HepG2 (cell line): ENCODE measurements around the gene ARHGEF3. TPM values are rescaled to one million over a fixed set of nuclear protein-coding genes. Genes with fewer than 3 reads are reported as not detected.

ENCODE experiments used
- ATAC-seq: fragments of 200-7000 bp; cut with Tn5 transposase; 3 replicates; pipeline ENCODE4 v1.9.1; 2020; ENCODE audit warnings: mild to moderate bottlenecking, moderate library complexity
- BruUV-seq: library from RNA; stranded (reverse); fragments of 400-500 nt; replicated peaks from 2 replicates; lab custom pipeline; 2021; lab: Mats Ljungman, UMichigan
- CTCF ChIA-PET: fragments of 300-600 bp; formaldehyde crosslinking; extraction: SDS; loops from one replicate; lab custom pipeline; 2021; ENCODE audit warnings: low total read pairs, inconsistent platforms, low intra/inter-chr PET ratio; lab: Yijun Ruan, JAX
- POLR2A ChIA-PET: fragments of 350-600 bp; sonication (Branson Sonifier 250); formaldehyde crosslinking; loops from one replicate; lab custom pipeline; 2020; ENCODE audit warnings: antibody characterized with exemption, inconsistent platforms; lab: Yijun Ruan, JAX
- DNase-seq: peaks from one replicate; pipeline ENCODE4 v3.0.0-alpha.2; 2015; ENCODE audit warnings: low spot score
- FAIRE-seq: peaks from 3 replicates; lab custom pipeline; 2011; peaks lifted over from hg19 to GRCh38; lab: Jason Lieb, UNC
- H2AFZ ChIP-seq: one replicate; pipeline ENCODE4 v1.6.1; 2011; ENCODE audit warnings: low read length, inconsistent platforms
- H3K27ac ChIP-seq: fragments of 300-600 bp; 3 replicates; pipeline ENCODE4 v1.8.0; 2011; ENCODE audit warnings: mixed run types, mild to moderate bottlenecking, mixed read lengths, low read length, inconsistent platforms; ENCODE audit not compliant: insufficient read depth; ENCODE audit errors: extremely low read length
- H3K27me3 ChIP-seq, 2 experiments: fragments of 200-600 bp in 1 of 2; 2 replicates in 1 of 2; 3 replicates in 1 of 2; pipeline versions ENCODE4 v1.6.0 to v1.8.0; 2011; ENCODE audit warnings: low read length in 2 of 2, mild to moderate bottlenecking in 2 of 2, moderate library complexity in 2 of 2, inconsistent platforms in 1 of 2; ENCODE audit not compliant: insufficient read depth in 2 of 2, control insufficient read depth in 1 of 2
- H3K36me3 ChIP-seq, 2 experiments: fragments of 200-600 bp in 1 of 2; replicated peaks in 1 of 2; 2 replicates in 1 of 2; 3 replicates in 1 of 2; pipeline versions ENCODE4 v1.5.1 to v1.8.0; 2011; ENCODE audit warnings: low read length in 2 of 2, inconsistent platforms in 1 of 2; ENCODE audit not compliant: insufficient read depth in 2 of 2, control insufficient read depth in 1 of 2
- H3K4me1 ChIP-seq: 2 replicates; pipeline ENCODE4 v1.5.1; 2012; ENCODE audit warnings: low read length, inconsistent platforms; ENCODE audit not compliant: insufficient read depth
- H3K4me2 ChIP-seq: 2 replicates; pipeline ENCODE4 v1.6.0; 2011; ENCODE audit warnings: low read depth, low read length, inconsistent platforms
- H3K4me3 ChIP-seq, 3 experiments: fragments of 200-600 bp in 1 of 3; sonication (generic), shearing (Covaris generic) in 1 of 3; replicated peaks in 1 of 3; 2 replicates each; pipeline ENCODE4 v1.5.1; 2011 to 2016; ENCODE audit warnings: low read length in 3 of 3, inconsistent platforms in 2 of 3, low read depth in 2 of 3, mild to moderate bottlenecking in 2 of 3, control low read depth in 1 of 3, mixed read lengths in 1 of 3; ENCODE audit not compliant: insufficient read depth in 1 of 3
- H3K79me2 ChIP-seq: one replicate; pipeline ENCODE4 v1.6.1; 2011; ENCODE audit warnings: low read length, inconsistent platforms; ENCODE audit not compliant: insufficient read depth
- H3K9ac ChIP-seq: 2 replicates; pipeline ENCODE4 v1.6.0; 2011; ENCODE audit warnings: mild to moderate bottlenecking, low read depth, low read length, inconsistent platforms; ENCODE audit not compliant: insufficient read depth
- H3K9me3 ChIP-seq: 2 replicates; pipeline ENCODE4 v1.5.1; 2012; ENCODE audit warnings: mild to moderate bottlenecking, low read length
- H4K20me1 ChIP-seq: 2 replicates; pipeline ENCODE4 v1.6.0; 2011; ENCODE audit warnings: inconsistent platforms, mild to moderate bottlenecking, low read length, moderate library complexity; ENCODE audit not compliant: insufficient read depth
- CC2D1A ChIP-seq: sonication (generic); formaldehyde crosslinking; IDR thresholded peaks from 2 replicates; pipeline ENCODE4 v1.8.1; 2023; ENCODE audit warnings: mild to moderate bottlenecking, missing genetic modification reagents
- EP300 ChIP-seq, 3 experiments: sonication (generic) in 1 of 3; formaldehyde crosslinking in 1 of 3; IDR thresholded peaks; 2 replicates each; pipeline versions ENCODE4 v1.5.1 to v1.6.1; 2011 to 2020; ENCODE audit warnings: low read depth in 2 of 3, low read length in 2 of 3, borderline replicate concordance in 1 of 3, improper control_type of control experiment in 1 of 3, mild to moderate bottlenecking in 1 of 3, missing genetic modification reagents in 1 of 3, moderate library complexity in 1 of 3
- HES4 ChIP-seq: sonication (generic); formaldehyde crosslinking; IDR thresholded peaks from 2 replicates; pipeline ENCODE4 v1.9.0; 2021; ENCODE audit warnings: mild to moderate bottlenecking, missing genetic modification reagents, borderline replicate concordance
- HMGA1 ChIP-seq: sonication (generic); formaldehyde crosslinking; conservative IDR thresholded peaks from 2 replicates; pipeline ENCODE4 v1.4.0; 2020; ENCODE audit warnings: missing genetic modification reagents
- RBAK ChIP-seq: sonication (generic); formaldehyde crosslinking; IDR thresholded peaks from 2 replicates; pipeline ENCODE4 v1.5.1; 2020; ENCODE audit warnings: mild to moderate bottlenecking, missing genetic modification reagents
- RELA ChIP-seq: sonication (generic); formaldehyde crosslinking; IDR thresholded peaks from 2 replicates; pipeline ENCODE4 v1.4.0; 2020; ENCODE audit warnings: missing genetic modification reagents
- TIGD3 ChIP-seq: sonication (generic); formaldehyde crosslinking; IDR thresholded peaks from 2 replicates; pipeline ENCODE4 v1.5.1; 2020; ENCODE audit warnings: mild to moderate bottlenecking, missing genetic modification reagents, borderline replicate concordance
- ZFP41 ChIP-seq: sonication (generic); formaldehyde crosslinking; IDR thresholded peaks from 2 replicates; pipeline ENCODE4 v1.4.0; 2020; ENCODE audit warnings: mild to moderate bottlenecking, missing genetic modification reagents, borderline replicate concordance
- ZNF558 ChIP-seq: sonication (generic); formaldehyde crosslinking; IDR thresholded peaks from 2 replicates; pipeline ENCODE4 v1.9.0; 2022; ENCODE audit warnings: mild to moderate bottlenecking, missing genetic modification reagents, borderline replicate concordance
- WGBS: methylation state at CpG from one replicate; pipeline ENCODE4 v1.1.6; 2017; ENCODE audit warnings: low lambda C conversion rate; 5-methylcytosine and 5-hydroxymethylcytosine counted together
- in situ Hi-C: cut with HindIII; loops from 2 replicates; pipeline ENCODE4 v1.10.0; 2017; ENCODE audit warnings: low pct_unique_long_range_greater_than_20kb; ENCODE audit not compliant: extremely low pct_ligation_motif_present
- intact Hi-C: fragments of 100-400 bp; cut with micrococcal nuclease; formaldehyde crosslinking; loops from one replicate; pipeline ENCODE4 v1.10.0; 2022; ENCODE audit not compliant: unreplicated experiment
- polyA plus RNA-seq, 8 experiments: library from polyadenylated mRNA; depleted of rRNA in 3 of 8; stranded (reverse) in 7 of 8; unstranded in 1 of 8; fragments of >200 nt; fragmentation: Illumina TruSeq in 4 of 8; extraction: Trizol in 4 of 8; gene quantifications; 2 replicates each; pipeline versions ENCODE4 v1.2.1 to v1.2.3, GENCODE V29; 2011 to 2016; ENCODE audit warnings: low read depth in 4 of 8, missing spikeins in 1 of 8, mixed read lengths in 1 of 8; ENCODE audit not compliant: insufficient read depth in 1 of 8
- total RNA-seq, 5 experiments: library from RNA; depleted of rRNA; stranded (reverse); fragments of >200 nt; fragmentation: Illumina TruSeq; extraction: Trizol; gene quantifications; 2 replicates each; pipeline ENCODE4 v1.2.3, GENCODE V29; 2016; ENCODE audit warnings: low read depth in 1 of 5
- TF ChIP-seq, protein P1 (sequence below): sonication (generic); formaldehyde crosslinking; IDR thresholded peaks from 2 replicates; pipeline ENCODE4 v1.4.0; 2020; ENCODE audit warnings: mild to moderate bottlenecking, low read depth, missing genetic modification reagents
- TF ChIP-seq, protein P2 (sequence below): sonication (generic); formaldehyde crosslinking; IDR thresholded peaks from 2 replicates; pipeline ENCODE4 v1.8.1; 2023; ENCODE audit warnings: missing genetic modification reagents, inconsistent platforms, borderline replicate concordance

ARHGEF3 gene
- total and polyA plus RNA-seq, 2 of the 13 experiments (the other 11 are each of a cell fraction or from before 2014, with no cell fraction given): 14.8 to 23.1 TPM

- no peak for TF ChIP-seq RELA
- TF ChIP-seq TIGD3 (CRISPR knock-in tag): no peak
- TF ChIP-seq HES4 (CRISPR knock-in tag): no peak
These were observed 9.9 kb upstream of the ARHGEF3 start (continued) for GRCh38 chr3:56811546-56812202.

DNA sequence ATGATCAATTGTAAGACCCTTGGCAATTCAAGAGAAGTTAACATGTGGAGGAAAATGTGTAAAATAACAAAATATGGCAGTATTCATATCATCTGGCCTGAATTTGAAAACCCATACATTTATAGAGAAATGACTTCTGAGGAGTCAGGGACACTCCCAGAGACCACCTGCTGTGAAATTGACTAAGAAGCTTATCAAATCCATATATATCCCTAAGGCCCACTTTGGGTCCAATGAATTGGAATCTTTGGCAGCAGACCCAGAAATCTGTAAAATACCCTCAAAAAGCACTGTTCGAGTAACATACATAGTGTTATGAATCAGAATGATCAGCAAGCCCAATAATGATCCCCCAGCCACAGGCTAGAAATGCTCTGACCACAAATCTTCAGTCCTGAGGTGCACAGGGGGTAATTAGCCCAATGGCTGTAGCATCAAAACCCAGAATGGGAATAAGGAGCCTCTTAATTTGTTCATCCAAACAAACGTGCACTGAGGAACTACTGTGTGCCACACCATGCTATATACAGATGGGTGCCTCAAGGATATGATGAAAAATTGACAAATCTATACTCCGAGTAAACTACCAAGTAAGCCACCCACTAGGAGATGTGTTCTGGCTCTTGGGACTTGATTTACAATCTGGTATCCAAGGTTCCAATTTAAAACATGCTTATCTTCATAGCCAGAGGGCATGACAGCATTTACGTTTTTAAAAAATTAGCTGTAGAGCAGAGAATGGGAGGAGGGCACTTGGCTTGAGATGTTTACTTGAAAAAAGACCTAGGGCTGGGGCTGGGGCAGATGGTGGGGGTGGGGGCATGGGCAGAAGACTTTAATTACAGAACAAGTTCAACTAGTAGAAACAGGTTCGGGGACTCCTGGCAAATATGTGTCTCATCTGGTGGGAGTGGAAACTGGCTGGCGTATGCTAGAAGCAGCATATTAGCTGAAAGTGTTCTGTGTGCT lies 9.1 kb upstream of the ARHGEF3 start:
- CTCF ChIA-PET: no interaction called here
- H3K9ac ChIP-seq: no peak overlapping the region
- no peak overlapping the region for H3K4me2 ChIP-seq
- no peaks in the 10 kb centered on the region for H3K79me2 ChIP-seq
- no peaks in the 10 kb centered on the region for H4K20me1 ChIP-seq
- no peak overlapping the region for H3K27ac ChIP-seq
- H3K36me3 ChIP-seq: no peaks in the 10 kb centered on the region
- WGBS: 99% methylated on average over 5 of the region's 6 CpGs
- no peak overlapping the region for H3K4me3 ChIP-seq
- FAIRE-seq: no peak
- TF ChIP-seq ZNF558 (CRISPR knock-in tag) (no peak), HMGA1 (CRISPR knock-in tag) (no peak), RBAK (CRISPR knock-in tag) (no peak), CC2D1A (CRISPR knock-in tag) (no peak), ZFP41 (CRISPR knock-in tag) (no peak), EP300 (IDR thresholded peaks at IDR 0.05; ENCODE audit: low read depth in 2 of 2, low read length in 2 of 2) (no peak), EP300 (CRISPR knock-in tag; IDR thresholded peaks at IDR 0.05; ENCODE audit: borderline replicate concordance) (no peak)
- TF ChIP-seq, protein P1, sequence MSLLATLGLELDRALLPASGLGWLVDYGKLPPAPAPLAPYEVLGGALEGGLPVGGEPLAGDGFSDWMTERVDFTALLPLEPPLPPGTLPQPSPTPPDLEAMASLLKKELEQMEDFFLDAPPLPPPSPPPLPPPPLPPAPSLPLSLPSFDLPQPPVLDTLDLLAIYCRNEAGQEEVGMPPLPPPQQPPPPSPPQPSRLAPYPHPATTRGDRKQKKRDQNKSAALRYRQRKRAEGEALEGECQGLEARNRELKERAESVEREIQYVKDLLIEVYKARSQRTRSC: no peak
- TF ChIP-seq, protein P2, sequence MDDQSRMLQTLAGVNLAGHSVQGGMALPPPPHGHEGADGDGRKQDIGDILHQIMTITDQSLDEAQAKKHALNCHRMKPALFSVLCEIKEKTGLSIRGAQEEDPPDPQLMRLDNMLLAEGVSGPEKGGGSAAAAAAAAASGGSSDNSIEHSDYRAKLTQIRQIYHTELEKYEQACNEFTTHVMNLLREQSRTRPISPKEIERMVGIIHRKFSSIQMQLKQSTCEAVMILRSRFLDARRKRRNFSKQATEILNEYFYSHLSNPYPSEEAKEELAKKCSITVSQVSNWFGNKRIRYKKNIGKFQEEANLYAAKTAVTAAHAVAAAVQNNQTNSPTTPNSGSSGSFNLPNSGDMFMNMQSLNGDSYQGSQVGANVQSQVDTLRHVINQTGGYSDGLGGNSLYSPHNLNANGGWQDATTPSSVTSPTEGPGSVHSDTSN (CRISPR knock-in tag): no peak
- TF ChIP-seq, all 625 proteins: peak for 0
- no peak for DNase-seq
- Histone ChIP-seq H3K4me1 (peaks cover 21% of the 10 kb centered on the region), H3K9me3 (no peaks in the 10 kb centered on the region), H3K27me3 (no peaks in the 10 kb centered on the region), H2AFZ (no peak overlapping the region)
- POLR2A ChIA-PET: interaction anchor here (0.8 to 1.4 kb wide), 3 partner anchors 9 to 11 kb away, joined by 3 to 4 read pairs (median 3); partner anchors contain the start of gene ARHGEF3
- BruUV-seq: no TSS peak
- ATAC-seq: no peak
- intact Hi-C loops (no loop called here), in situ Hi-C loops (no loop called here)
